ENCODE measurements around the gene TMIGD2.
"Not testable (repeated sequence)": the region's sequence is repeated elsewhere in the genome, so short reads cannot be mapped to it uniquely, and the experiment has no call there.

Gene TMIGD2

GRCh38 chr19:4297901-4298809 lies 4.0 kb downstream of the TMIGD2 start:
- no peak for DNase-seq
- no peak for TF ChIP-seq POLR2A (IDR thresholded peaks at IDR 0.05; ENCODE audit: low read length)
- no peak for TF ChIP-seq GATA1 (IDR thresholded peaks at IDR 0.05; ENCODE audit: low read depth, low read length)

- TF ChIP-seq GATA1 (IDR thresholded peaks at IDR 0.05; ENCODE audit: low read depth, low read length) (no peak), POLR2A (IDR thresholded peaks at IDR 0.05; ENCODE audit: low read length) (no peak)
- no peak for DNase-seq
Measured at GRCh38 chr19:4295972-4296771, 6.0 kb downstream of the TMIGD2 start.

DNA sequence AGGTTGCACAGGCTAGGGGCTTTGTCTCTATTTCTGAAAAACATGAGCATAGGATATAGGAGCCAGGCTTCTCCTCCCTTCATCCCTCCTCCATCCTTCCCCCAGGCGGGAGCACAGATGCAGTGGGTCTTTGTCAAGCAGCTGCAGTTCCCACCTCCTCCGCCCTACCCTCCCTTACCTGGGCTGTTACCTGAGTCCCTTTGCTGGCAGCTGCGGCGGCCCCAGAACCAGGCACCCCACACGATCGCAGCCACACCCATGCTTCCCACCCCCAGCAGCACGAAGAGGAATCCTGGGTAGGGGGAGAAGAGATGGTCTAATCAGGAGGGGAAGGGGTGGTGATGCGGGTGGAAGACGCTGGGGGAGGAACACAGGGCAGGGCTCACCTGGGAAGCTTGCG lies 7.8 kb downstream of the TMIGD2 start:
- DNase-seq: no peak
- no peak for TF ChIP-seq GATA1 (IDR thresholded peaks at IDR 0.05; ENCODE audit: low read depth, low read length)
- TF ChIP-seq POLR2A (IDR thresholded peaks at IDR 0.05; ENCODE audit: low read length): no peak

DNA sequence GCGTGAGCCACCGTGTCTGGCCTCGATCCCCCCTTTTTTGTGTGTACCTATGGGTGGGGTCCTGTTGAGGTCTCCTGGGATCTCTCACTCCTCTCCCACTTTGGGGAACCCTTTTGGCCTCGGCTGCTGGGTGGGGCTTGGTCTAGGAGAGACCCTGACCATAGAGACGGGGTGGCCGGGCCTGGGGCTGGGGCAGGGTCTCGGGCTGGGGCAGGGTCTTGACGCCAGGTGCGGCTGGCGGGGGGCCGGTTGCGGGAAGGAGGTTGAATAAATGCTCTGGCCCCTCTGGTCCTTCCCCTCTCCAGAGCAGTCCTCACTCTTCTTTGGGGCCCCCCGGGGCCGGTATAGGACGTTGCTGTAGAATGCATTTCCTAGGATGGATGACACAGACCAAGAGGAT lies 9.7 kb downstream of the TMIGD2 start:
- TF ChIP-seq POLR2A (IDR thresholded peaks at IDR 0.05; ENCODE audit: low read length): no peak
- TF ChIP-seq GATA1 (IDR thresholded peaks at IDR 0.05; ENCODE audit: low read depth, low read length): no peak
- no peak for DNase-seq

DNA sequence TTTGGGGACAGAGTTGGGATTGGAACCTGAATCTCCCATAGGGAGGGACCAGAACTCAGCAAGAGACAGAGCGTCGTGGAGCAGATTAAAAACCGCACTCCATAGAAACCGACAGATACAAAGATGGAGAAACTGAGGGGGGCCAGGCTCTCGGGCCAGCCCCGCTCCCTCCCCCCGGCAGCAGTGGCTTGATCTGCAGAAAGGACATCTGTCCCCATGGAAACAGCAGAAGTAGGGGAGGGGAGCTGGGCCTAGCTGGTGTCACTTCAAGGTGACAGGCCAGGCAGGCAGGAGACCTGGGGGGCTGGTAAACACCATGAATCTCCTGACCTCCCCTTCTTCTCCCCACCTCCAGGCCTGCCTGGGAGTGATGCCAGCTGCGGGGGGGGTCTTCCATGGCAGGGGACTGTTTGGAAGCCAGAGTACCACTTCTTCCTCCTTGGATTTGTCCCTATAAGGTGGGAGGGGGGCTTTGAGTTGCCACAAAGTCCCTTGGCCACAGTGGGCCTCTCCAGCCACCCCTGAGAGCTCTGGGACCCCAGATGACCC lies 10.9 kb downstream of the TMIGD2 start:
- no peak for TF ChIP-seq GATA1 (IDR thresholded peaks at IDR 0.05; ENCODE audit: low read depth, low read length)
- no peak for TF ChIP-seq POLR2A (IDR thresholded peaks at IDR 0.05; ENCODE audit: low read length)
- DNase-seq: no peak

DNA sequence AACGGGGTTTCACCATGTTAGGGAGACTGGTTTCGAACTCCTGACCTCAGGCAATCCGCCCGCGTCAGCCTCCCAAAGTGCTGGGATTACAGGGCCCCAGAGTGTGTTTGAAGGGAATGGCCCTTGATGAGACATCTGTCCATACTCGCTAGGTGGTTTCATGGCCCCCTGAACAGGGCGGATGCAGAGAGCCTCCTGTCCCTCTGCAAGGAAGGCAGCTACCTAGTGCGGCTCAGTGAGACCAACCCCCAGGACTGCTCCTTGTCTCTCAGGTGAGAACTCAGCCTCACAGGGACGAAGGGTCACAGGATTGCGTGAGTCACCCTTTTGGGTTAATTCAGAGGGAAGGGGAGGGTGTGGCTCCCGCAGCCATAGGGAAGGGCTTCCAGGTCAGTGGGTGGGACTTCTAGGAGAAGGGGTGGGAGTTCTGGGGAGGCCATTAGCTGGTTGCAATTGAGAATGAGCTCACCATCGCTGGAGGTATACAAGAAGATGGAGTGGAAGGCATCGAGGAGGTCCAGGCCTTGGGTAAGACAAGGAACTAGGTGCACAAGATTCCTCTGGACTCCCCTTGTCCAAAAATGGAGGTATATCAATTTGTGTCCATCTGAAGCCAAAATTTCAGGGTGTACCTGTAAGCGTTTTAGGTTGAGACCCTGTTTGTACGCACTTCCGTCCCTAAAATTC lies 14.0 kb downstream of the TMIGD2 start:
- TF ChIP-seq GATA1 (IDR thresholded peaks at IDR 0.05; ENCODE audit: low read depth, low read length) (no peak), POLR2A (IDR thresholded peaks at IDR 0.05; ENCODE audit: low read length) (no peak)

DNA sequence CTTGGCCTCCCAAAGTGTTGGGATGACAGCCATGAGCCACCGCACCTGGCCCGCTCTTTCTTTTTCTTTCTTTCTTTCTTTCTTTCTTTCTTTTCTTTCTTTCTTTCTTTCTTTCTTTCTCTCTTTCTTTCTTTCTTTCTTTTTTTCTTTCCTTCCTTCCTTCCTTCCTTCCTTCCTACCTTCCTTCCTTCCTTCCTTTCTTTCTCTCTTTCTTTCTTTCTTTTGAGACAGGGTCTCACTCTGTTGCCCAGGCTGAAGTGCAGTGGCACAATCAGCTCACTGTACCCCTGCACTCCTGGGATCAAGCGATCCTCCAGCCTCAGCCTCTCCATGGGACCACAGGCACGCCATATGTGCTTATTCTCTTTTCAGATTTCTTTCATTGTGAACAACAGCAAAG lies 16.0 kb downstream of the TMIGD2 start:
- DNase-seq: not testable (repeated sequence)

More for the DNA sequence above, 14.0 kb downstream of the TMIGD2 start:
- DNase-seq: no peak

DNA sequence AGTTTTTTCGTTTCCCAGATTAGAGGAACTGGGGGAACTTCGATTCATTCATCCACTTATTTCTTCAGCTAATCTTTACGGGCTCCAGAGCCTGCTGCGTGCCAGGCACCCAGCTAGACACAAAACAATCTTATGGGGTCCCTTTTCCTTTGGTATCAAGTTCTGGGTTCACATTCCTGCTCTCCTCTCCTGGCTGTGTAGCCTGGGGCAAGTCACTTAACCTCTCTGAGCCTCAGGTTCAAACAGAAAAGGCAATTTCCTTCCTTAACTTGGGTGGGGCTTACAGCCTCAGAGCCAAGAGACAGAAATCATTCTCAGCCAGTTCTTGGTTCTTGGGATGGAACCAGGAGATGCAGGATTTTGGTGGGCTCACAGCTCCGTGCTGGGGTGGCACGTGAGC lies 17.2 kb downstream of the TMIGD2 start:
- DNase-seq: no peak
- TF ChIP-seq POLR2A (IDR thresholded peaks at IDR 0.05; ENCODE audit: low read length) (no peak), GATA1 (IDR thresholded peaks at IDR 0.05; ENCODE audit: low read depth, low read length) (no peak)

GRCh38 chr19:4284176-4284958 lies 17.8 kb downstream of the TMIGD2 start:
- no peak for DNase-seq
- TF ChIP-seq POLR2A (IDR thresholded peaks at IDR 0.05; ENCODE audit: low read length): no peak
- TF ChIP-seq GATA1 (IDR thresholded peaks at IDR 0.05; ENCODE audit: low read depth, low read length): no peak

GRCh38 chr19:4279530-4280422 lies 22.4 kb downstream of the TMIGD2 start:
- TF ChIP-seq GATA1 (IDR thresholded peaks at IDR 0.05; ENCODE audit: low read depth, low read length) (no peak), POLR2A (IDR thresholded peaks at IDR 0.05; ENCODE audit: low read length) (no peak)

DNA sequence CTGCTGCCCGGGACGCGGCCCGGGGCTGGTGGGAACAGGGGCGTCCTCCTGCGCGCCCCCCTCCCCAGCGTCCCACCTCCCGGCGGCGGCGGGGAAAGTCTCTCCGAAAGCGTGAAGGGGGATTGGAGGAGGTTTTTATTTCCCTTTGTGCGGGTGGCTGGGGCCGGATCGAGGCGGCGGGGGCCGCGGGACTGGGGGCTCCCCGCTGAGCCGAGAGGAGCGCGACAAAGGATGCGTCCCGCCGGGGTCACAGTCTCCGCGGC lies 23.0 kb downstream of the TMIGD2 start:
- TF ChIP-seq POLR2A (IDR thresholded peaks at IDR 0.05; ENCODE audit: low read length) (no peak), GATA1 (IDR thresholded peaks at IDR 0.05; ENCODE audit: low read depth, low read length) (no peak)
- DNase-seq: no peak

More at GRCh38 chr19:4279530-4280422, 22.4 kb downstream of the TMIGD2 start:
- DNase-seq: no peak

DNA sequence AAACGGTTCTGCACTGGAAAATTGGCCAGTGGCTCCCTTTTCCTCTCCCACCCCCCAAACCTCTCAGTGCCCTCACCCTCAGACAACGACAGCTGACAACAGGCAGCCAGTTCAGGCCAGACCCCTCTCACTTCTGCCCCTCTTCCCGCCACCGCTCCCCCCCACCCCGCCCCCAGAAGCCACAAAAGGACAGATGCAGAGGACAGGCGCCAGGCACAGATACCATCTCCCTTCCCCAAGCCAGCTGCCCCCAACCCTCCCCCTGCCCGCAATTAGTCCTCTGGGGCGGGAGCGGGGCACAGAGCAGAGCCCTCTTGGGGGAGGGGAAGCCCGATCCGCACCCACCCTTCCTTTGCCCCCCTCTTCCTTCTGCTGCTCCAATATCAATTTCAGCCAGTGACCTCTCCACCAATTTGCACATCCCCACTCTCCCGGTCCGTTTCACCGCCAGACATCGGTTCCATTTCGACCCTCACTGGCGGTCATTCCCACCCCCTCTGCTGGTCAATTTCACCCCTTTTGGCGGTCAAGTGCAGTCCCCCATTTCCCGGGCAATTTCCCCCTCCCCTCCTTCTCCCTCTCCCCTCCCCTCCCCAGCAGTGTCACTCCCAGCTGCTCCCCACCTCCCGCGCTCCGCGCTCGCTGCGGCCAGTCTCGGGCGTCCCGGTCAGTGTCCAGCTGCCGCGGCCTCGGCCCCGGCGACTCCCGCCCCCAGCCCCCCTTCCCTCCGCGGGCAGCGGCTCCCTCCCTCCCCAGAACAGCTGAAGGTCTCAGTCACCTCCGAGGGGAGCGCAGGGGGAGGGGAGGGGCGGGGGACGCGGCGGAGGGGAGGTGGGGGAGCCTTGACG lies 23.5 kb downstream of the TMIGD2 start, which contains the start of gene SHD:
Gene SHD (plus strand): TSS at position 848 of the 848 bp plus-strand sequence. CDS start 798 bp downstream, outside the sequence.
- no peak for DNase-seq
- no peak for TF ChIP-seq POLR2A (IDR thresholded peaks at IDR 0.05; ENCODE audit: low read length)
- TF ChIP-seq GATA1 (IDR thresholded peaks at IDR 0.05; ENCODE audit: low read depth, low read length): no peak

All from erythroblast (primary cell).